ENCODE measurements around the gene APOA5.
"Not testable (repeated sequence)": the region's sequence is repeated elsewhere in the genome, so short reads cannot be mapped to it uniquely, and the experiment has no call there.

APOA5 gene

DNA sequence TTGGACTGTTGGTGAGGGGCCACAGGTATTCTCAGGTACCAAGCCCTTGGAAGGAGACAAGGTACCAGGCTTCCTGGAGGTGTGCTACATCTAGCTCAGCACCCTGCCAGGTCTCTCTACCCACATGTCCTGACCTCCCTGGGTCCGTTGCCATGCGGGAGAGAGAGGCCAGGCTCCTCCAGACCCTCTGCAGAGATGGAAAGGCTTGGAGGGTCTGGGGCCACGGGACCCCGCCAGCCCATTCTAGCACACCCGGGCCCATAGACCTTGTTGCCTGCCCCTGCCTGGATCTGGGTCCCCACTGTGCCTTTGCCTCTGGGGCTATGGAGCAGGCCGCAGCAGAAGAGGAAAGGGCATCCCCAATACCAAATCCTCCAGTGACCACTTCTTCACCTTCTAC lies 35.8 kb upstream of the APOA5 start:
- DNase-seq (ENCODE audit: low read depth, low spot score) = no peak

- DNase-seq (ENCODE audit: low read depth, low spot score) = no peak
These were observed 35.2 kb upstream of the APOA5 start for GRCh38 chr11:116826751-116827431.

GRCh38 chr11:116825854-116826750 lies 34.4 kb upstream of the APOA5 start:
- DNase-seq (ENCODE audit: low read depth, low spot score) = no peak

- DNase-seq (ENCODE audit: low read depth, low spot score) = no peak
These were observed 33.8 kb upstream of the APOA5 start for GRCh38 chr11:116825434-116825833.

GRCh38 chr11:116823031-116823843 lies 31.6 kb upstream of the APOA5 start, which contains the start of gene APOA4:
APOA4 (minus strand) TSS chr11:116823304; CDS start chr11:116823191, 113 bp downstream.
- DNase-seq (ENCODE audit: low read depth, low spot score) = no peak

- DNase-seq (ENCODE audit: low read depth, low spot score) = no peak
These were observed 30.9 kb upstream of the APOA5 start for GRCh38 chr11:116822575-116822974.

GRCh38 chr11:116821050-116821918 lies 29.6 kb upstream of the APOA5 start:
- no peak for DNase-seq (ENCODE audit: low read depth, low spot score)

- no peak for DNase-seq (ENCODE audit: low read depth, low spot score)
These were observed 27.4 kb upstream of the APOA5 start for GRCh38 chr11:116819049-116819448.

GRCh38 chr11:116814502-116814901 lies 22.8 kb upstream of the APOA5 start:
- no peak for DNase-seq (ENCODE audit: low read depth, low spot score)

DNA sequence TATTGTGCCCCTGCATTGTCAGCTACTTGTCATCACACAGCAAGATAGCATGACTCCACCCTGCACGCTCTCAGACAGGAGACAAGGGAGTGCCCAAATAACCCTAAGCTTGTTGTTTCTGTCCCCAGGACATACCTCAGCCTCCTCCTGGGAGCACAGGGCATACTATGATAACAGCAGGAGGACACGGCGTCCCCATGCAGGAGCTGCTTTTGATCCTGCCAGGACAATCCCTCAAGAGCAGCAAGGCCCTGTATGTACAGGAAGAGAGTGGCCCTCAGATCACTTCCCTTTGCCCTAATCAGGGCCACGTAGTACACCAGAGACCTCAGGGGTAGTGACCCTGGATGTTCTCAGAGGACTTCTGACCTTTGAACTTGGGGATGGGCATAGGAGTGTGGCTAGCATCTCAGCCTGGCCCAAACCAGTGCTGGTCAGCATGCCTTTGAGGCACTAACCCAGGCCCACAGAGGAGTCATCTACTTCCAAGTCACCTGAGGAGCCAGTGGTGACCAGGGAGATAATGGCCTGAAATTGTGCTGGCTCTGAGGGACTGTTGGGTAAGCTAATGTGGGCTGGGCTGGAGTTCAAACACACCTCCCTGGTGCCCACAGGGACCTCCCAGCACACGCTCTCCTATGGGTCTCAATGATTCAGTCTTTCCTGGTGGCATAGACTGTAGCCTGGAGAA lies 22.2 kb upstream of the APOA5 start:
- no peak for DNase-seq (ENCODE audit: low read depth, low spot score)

DNA sequence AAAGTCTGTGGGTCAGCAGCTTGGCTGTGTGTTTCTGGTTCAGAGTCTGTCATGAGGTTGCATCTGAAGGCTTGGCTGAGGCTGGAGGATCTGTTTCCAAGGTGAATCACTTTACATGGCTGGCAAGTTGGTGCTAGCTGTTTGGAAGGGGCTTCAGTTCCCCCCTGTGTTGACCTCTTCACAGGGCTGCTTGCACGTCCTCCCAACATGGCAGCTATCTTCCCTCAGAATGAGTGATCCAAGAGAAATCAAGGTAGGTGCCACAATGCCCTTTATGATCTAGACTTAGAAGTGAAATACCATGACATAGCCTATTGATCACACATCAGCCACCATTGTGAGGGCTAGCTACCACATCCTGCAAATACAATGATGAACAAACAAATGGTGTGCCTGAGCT lies 21.5 kb upstream of the APOA5 start:
- DNase-seq (ENCODE audit: low read depth, low spot score) = no peak

- no peak for DNase-seq (ENCODE audit: low read depth, low spot score)
These were observed 20.4 kb upstream of the APOA5 start for GRCh38 chr11:116812109-116812508.

- no peak for DNase-seq (ENCODE audit: low read depth, low spot score)
These were observed 19.5 kb upstream of the APOA5 start for GRCh38 chr11:116811194-116811593.

DNA sequence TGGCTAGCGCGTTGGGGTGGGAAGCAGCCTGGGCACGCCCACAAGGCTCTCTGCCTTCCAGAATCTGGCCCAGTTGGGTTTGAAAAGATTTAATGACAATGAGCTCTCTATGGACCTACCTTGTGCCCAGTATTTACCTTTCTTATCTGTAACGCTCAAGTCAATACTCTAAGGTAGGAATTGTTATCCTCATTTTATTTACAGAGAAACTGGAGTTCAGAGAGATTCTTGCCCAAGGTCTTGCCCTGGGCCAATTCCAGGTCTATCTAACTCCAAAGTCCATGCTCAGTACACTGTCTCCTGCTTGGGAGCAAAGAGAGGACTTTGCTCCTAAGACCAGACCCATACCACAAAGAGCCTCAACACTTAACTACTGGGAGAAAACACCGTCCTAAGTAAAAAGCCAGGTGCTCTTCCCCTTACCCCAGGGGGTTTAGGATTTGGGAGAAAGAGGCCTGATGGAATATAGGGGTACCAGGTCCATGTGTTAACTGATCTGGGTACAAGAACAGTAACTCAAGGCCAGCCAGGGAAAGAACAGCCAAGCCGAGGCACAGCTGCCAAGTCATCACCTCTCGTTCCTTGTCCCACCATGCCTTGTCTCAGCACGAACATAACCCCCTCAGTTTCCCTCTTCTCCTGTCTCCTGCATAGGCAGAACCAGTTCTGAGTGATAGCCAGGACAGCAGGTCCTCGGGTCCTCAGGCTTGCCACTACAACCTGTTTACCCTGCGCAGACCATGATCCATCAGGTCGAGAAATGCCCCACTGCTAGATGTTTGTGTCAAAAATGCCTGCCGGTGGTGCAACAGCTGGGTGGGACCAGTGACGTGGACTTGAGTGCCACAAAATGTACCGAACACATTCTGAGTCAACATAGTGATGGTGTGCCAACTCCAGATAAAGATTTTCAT lies 16.8 kb upstream of the APOA5 start:
- DNase-seq (ENCODE audit: low read depth, low spot score) = no peak

- no peak for DNase-seq (ENCODE audit: low read depth, low spot score)
These were observed 16.1 kb upstream of the APOA5 start for GRCh38 chr11:116807601-116808261.

DNA sequence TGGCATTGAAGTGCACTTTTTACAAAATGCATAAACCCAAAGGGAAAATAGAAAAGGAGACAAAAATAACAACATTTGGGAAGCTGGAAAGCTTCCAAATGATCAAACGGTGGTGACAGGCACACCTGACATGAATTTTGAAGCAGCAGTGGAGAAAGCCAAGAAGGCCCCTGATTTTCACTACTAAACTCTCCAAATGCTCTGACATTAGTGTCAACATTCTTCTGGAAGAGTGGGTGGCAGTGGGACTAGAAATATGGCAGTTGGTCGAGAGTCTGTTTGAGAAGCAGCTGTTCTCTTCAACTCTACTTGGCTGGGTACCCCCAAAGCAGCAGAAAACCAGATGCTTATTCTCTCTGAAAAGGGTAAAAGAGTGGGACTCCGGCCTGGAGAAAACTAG lies 12.3 kb upstream of the APOA5 start:
- DNase-seq (ENCODE audit: low read depth, low spot score) = no peak

GRCh38 chr11:116801662-116802061 lies 10.0 kb upstream of the APOA5 start:
- DNase-seq (ENCODE audit: low read depth, low spot score) = not testable (repeated sequence)

GRCh38 chr11:116800610-116801009 lies 8.9 kb upstream of the APOA5 start:
- DNase-seq (ENCODE audit: low read depth, low spot score) = no peak

DNA sequence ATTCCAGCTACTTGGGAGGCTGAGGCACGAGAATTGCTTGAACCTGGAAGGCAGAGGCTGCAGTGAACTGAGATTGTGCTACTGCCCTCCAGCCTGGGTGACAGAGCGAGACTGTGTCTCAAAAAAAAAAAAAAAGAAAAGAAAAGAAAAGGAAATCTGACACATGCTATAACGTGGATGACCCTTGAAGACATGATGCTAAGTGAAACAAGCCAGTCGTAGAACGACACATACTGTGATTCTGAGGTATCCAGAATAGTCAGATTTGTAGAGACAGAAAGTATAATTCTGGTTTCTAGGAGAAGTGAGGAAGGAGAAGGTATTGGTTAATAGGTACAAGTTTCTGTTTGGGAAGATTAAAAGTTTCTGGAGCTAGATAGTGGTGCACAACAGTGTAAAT lies 6.7 kb upstream of the APOA5 start:
- DNase-seq (ENCODE audit: low read depth, low spot score) = no peak

All from astrocyte of the hippocampus (primary cell).